ENCODE results near the gene CTTNBP2.
A peak's percentile ranks its signal among the peaks of the same experiment; 100 is the strongest.

The CTTNBP2 gene

DNA sequence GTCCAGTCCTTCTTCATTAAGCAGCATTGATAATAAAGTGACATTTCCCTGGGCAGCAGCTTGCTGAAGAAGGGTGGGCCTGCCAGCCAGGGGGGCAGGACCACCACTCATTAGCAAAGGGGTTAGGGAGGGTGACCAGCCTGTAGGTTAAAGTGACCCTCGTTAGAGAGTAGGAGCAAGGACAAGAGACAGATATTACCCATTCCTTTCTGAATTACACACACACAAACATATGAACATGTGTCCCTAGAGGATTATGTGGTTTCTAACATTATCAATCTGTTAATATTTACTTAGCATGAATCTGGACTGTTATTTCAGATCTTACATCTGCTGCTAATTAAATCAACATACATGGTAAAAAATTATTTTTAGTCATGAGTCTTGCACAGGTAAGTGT lies 88.9 kb downstream of the CTTNBP2 start:
- DNase-seq, result no peak

DNA sequence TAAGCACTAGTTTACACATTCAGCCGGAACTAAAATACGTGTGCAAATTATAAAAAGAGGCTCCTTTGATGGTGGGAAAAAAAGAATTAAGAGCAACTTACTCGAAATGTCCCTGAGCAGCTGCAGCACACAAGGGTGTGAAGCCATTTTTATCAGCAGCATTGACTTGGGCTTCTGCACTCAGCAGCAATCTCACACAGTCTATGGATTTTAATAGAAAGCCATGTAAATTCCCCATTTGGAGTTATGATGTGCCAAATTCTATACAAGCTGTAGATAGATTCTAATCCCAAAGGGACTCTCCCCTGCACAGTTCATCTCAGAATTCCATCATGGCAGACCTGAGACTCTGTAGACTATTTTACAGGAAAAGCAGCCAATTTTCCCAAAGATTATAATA lies 90.5 kb downstream of the CTTNBP2 start:
- DNase-seq, result no peak

DNA sequence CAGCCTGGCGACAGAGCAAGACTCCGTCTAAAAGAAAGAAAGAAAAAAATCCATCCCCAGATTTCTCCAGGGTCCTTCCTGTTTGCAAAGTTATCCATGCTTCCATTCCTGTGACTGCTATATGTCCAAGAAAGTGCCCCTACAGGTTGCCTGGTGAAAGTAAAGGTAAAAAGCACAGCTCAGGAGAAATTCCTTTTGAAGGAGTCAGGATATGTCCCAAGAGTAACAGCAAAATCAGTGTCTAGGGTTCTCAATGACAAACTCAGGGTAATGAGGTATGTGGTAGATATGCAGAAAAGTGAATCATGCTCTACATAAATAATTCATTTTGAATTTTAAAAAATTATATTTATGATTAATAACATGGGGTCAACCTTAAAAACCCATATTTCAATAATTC lies 91.5 kb downstream of the CTTNBP2 start:
- no peak for DNase-seq

DNA sequence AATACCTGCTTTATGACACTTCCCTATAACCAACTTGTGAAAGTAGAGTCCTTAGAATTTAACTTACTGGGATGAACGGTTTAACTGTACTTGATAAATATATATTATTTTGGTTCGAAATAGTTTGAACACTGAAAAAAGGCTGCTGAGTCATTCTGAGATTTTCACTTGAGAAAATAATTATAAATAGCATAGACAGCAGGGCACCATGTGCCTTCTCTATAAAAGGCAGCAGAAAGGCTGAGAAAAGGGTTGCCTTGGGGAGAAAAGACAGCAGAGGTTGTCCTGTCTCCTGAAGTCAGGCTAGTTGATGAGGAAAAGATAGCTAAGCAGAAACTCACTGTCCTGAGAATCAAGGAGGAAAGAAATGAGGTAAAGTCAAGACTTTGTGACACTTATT lies 92.4 kb downstream of the CTTNBP2 start:
- no peak for DNase-seq

DNA sequence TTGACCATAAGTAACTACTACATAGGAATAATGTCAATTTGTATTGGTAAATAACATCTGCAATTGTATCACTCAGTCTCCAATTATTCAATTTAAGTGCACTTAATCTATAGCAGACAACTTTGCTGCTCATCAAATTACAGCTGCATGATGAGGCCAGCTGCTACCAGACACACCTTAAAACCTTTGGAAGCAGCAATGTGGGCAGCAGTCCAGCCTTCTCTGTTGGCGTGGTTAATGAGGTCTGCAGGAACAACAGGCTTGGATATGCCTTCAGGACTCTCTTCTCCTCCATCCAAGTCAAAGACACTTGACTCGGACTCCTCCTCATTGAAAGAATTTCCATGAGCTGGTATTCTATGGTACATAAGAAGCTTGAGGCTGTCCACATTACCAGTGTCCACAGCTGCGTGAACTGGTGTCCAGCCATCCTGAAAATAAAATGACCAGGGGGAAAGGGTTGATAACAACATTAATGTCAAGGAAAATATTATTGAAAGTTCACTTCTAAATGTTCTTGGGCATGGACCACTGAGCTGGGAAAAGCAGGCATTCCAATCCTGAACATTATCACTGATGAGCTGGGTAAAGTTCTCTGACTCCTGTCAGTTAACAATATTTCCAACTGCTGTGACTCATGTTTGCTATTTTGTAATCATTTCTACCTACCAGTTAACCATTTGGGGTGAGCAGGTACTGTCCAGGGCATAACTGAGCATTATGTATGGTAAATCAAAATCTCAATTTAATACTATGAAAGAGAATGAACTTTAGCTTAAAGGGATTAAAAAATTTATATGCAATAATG lies 95.7 kb downstream of the CTTNBP2 start:
- DNase-seq, result peak; percentile 20 to 53

DNA sequence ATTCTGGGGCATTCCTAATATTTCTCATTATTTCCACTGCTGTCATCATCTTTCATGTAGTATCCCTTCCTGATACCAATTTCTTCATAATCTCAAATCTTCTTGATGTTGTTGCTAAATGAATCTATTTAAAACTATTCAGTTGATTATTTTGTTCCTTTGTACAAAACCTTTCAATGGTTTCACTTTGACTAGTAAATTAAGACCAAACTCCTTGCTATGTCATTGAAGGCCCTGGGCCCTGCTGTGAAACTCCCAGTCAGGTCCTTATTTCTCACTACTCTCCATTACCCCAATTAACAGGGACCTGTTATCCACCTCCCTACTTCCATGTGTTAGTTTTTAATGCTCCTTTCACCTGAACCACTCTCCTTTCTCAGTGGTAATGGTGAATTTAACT lies 97.0 kb downstream of the CTTNBP2 start:
- no peak for DNase-seq

DNA sequence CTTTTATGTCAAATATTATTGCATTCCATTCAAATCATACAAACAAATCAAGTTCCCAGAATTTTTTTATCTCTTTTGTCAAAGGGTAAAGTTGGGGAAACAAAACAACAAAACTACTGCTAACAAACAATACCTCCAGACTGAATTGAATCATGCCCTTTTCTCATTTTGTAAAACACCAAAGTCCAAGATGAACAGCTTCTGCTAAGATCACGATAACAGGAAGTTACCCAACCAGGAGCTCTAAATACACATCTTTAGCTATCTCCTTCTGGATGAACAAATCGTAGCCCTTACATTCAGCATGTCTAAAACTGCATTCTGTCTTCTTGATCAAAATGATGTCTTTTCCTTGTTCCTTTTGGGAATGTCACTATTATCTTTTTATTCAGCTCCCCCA lies 97.4 kb downstream of the CTTNBP2 start:
- no peak for DNase-seq

DNA sequence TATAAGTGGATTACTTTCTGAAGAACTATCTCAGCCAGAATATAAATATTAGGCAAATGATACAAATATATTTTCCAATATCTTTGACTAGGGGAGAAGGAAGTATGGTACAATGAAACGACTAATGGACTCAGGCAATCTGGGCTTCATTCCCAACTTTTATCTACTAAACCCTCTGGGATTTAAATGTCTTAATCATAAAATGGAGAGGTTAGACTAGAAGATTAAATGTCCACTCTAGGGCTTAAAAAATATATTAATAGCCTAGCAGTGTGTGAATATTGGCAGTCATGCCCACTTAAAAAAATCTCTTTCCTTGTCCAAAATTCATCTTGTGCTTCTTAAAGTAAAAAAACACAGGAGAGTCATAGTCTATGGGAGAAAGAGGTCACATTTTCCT lies 98.3 kb downstream of the CTTNBP2 start:
- DNase-seq, result no peak

DNA sequence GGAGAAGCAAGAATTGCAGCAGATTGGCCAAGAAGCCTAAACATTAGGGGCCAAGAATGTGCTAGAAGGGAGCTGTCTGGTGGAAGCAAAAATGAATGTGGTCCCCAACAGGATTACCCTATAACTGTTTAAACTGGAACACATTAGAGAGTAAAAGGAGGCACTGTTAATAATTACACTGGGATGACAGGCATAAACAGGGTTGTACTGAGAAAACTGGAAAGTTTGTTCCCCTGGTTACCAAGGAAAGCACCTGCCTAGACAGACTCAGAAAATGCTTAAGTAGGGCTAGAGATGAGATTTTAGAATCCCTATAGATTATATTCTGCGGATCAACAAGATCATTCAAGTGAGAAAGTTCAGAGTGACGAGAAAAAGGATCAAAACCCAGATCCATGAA lies 100.8 kb downstream of the CTTNBP2 start:
- no peak for DNase-seq

DNA sequence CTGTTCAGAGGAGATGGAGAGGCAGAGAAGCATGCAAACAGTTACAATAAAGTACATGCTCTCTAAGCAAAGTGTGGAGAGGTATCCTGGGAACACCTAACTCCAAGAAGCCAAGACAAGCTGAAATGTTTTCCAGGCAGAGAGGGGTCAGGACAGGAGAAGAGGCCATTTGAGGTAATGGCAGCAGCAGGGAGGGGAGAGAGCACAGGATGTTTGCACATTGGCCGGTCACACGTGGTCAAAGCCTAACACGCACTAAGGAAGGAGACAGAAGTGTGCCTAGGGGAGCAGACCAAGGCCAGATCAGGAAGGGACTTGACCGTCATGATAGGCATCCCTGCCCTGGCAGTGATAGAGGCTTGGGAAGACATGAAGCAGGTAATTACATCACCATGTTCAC lies 101.5 kb downstream of the CTTNBP2 start:
- DNase-seq, result no peak

DNA sequence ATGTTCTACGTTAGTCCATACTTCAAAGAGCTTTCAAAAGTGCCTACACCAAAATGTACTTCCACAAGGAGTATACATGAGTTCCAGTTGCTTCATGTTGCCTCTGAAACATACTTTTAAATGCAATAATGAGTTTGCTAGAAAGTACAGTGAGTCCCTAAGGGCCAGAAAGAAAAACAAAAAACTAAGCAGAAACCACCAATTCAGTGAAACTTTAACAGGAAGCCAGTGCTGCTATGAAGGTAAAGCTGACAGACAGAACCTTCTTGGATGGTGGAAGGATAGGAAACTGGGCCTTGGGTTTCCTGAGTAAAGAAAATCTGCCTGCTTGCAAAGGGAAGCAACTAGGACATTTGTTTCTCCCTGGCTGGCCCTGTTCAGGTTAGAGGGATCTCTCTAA lies 104.2 kb downstream of the CTTNBP2 start:
- no peak for DNase-seq

DNA sequence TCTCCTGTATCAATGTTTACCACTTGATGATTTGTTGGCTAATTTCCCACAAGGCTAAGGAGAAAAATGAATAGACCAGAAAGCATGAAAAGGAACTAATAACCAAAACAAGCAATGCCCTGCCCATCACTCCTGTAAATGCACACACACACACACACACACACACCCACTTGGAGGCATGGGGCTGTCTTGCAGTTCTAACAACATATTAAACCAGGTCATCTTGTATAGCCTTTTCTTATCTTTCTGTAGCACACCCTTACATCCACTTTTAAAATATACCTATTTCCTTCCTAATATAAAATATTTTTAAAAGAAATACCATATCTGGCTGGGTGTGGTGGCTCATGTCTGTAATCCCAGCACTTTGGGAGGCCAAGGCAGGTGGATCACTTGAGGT lies 105.3 kb downstream of the CTTNBP2 start:
- DNase-seq, result no peak

DNA sequence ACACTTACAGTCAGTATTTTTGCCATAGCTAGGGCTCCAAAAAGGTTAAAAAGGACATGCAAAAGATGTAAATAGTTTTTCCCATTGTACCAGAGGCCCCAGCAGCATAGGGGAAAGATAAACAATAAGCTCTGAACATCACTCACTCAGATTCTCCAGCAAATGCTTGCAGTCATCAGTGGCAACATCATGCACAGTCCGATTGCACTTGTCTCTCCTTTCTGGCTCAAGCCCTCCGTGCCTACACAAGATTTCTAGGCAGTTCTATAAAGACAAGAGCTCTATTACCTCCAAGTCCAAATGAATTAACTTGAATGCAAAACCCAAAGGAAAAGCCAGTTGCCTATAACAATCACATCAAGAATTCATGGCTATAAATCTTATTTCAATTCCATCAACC lies 106.3 kb downstream of the CTTNBP2 start:
- DNase-seq, result no peak

DNA sequence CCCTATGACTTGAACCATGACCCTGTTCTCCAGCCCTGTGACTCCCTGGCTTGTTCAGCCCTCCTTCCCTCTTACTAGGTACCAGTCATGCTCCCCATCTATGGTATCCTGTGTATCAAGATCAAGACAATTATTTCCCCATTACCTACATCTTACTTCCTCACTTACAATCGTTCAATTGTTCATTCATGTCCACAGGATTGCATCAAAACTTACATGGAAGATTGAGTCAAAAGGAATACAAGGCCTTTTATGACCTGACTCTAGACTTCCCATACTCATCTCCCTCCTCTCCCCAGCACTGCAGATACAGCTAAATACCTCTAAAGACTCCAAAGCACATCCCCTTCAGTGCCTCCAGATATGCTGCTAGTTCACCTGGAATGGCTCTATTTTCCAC lies 109.2 kb downstream of the CTTNBP2 start:
- DNase-seq, result no peak

DNA sequence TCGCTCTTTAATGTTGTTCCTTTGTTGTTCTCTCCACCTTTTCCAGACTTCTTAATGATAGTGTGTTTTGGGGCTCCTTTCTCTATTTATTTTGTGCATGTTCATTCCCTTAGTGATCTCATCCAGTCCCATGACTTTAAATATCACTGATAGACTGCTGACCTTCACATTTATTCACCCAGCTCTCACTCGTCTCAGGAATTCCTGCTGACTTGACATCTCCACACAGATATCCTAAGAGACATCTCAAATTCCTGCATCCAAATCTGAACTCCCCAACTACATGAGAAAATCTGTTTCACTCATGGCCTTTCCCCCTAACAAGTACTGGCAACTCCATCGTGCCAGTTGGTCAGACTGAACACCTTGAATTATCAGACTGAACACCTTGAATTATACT lies 111.2 kb downstream of the CTTNBP2 start:
- DNase-seq, result no peak

DNA sequence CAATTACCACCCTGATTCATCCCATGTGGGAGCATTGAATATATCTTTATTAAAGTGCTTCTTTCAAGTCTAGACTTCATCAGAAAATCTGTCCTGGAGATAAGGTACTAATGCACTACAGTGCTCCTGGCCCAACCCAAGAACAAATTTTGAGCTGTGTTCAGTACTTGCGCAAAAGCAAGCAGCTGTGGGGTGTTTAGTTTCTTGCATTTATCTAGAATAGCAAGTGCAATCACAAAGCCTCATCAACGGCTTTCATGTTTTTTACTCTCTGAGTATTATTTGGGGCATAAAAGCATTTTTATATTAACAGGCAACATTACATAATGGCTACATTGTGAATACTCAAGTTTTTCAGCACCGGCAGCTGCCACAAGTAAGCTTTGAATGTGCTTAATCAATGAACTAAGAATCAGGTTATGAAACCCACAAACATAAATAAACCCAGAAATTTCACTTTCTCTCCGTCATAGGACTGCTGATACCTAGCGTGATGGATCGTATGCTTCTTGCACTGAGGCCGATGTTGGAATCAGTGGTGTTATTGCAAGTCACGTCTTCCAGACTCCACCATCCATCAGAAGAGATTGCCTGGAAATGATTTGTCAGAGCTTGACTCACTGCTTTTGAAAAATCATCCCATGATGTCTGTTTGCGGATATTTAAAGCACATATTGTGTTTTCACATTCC lies 113.1 kb downstream of the CTTNBP2 start:
- no peak for DNase-seq

DNA sequence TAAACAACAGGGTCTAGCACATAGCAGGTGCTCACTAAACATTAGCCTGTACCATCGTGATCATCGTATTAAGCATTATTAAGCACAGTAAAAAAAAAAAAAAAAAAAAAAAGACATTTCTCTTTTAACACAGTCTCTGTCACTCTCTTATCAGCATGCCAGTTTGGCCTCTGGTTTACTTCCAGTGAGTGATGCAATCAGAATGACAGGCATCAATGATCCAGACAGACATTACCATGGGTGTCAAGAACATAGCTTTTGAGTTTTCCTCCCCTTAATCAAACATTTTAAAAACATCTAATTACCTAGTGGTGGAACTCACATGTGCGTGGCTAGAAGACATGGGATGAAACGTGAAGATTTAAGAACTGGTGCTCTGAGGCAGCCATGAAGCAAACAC lies 115.8 kb downstream of the CTTNBP2 start:
- no peak for DNase-seq

DNA sequence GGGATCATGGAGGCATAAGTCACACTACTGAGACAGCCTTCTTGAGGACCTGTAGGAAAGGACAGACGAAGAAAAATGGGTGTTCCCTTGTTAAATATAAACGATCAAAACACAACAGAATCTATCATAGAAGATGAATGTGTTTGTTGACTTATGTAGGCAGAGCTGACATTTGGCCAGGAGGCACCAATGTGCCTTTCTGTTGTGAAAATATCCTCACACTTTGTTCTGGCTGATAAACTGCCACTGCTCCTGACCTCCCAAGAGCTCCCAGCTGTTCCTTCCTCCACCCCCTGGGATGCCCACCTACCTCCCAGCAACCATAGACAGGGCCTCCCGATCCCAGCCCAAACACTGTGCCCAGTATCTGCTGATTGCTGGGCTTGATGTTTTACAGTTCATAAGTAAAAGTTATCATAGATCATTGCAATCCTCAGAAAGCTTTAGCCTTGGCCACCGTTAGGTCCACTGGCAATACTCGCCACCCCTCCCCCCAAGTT lies 116.6 kb downstream of the CTTNBP2 start:
- DNase-seq, result no peak

DNA sequence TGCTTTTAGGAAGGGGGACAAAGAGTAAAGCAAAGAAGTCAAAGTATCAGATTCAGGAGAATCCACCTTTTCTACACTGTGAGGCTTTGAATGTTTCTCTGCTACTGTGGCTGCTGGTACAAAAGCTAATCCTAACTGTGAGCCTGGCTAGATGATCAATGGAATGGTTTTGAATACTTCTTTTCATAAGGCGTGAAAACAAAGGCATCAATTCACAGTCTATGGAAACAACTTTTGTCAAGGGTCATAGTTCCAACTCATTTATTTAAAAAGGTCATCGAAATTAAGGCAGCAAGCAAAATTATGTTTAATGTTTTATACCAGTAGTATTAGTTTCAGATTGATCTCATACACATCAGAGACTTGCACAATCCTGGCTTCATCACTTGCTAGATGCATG lies 118.1 kb downstream of the CTTNBP2 start:
- no peak for DNase-seq

DNA sequence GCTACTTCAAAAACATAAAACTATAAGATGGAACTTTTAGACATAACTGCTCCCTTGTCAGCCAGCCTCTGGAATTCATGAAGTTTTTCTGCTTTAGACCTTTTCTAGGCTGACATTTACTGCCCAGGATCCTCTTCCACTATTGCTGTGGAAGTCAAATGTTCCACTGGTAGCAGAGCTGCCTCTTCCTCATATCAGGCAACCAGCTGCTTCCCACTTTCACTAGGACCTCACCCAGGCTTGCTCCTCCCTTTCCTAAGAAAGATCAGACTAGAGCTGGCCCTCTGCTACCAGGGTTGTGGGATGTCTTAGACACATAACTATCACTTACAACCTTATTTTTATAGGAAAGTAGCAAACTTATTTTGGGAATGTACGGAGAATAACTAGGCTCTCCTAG lies 121.5 kb downstream of the CTTNBP2 start:
- no peak for DNase-seq

DNA sequence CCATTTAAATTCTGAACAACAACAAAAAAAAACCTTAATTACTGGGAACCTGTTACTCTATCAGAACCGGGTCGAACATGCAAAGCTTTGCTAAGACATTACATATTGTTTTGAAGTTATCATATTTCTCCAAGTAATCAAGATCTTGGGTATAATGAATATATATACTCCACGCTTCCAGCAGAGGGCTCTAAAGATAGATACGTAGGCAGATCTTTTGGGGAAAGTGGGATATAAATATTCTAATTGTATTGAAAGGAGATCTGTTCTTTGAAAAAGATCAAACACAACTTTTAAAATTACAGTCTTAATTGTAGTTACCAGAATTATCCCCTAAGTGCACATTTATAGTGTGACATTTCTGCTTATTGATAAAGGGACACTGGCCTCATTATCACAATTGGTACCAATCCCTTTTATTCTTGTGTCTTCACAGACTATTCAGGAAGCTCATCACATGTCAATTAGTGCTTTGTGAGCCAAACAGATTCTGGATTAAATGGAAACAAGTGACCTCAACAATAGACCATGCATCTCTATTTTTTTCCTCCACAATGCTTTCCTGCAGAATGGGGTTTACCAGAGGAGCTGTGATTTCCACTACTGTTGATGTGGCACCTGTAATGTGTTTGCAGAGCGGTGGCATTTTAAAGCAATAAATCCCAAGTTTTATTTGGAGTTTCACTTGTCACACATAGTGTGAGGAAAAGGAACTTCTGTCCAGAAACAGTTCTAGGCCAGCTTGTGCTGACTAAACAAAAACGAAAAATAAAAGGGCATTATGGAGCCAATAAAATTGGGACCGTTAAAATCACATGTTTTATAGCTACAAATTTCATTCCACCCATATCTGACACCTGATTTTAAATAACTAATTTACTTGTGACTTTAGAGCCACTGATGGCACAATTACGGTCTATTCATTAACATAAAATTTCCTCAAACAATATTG lies 122.4 kb downstream of the CTTNBP2 start:
- no peak for DNase-seq

DNA sequence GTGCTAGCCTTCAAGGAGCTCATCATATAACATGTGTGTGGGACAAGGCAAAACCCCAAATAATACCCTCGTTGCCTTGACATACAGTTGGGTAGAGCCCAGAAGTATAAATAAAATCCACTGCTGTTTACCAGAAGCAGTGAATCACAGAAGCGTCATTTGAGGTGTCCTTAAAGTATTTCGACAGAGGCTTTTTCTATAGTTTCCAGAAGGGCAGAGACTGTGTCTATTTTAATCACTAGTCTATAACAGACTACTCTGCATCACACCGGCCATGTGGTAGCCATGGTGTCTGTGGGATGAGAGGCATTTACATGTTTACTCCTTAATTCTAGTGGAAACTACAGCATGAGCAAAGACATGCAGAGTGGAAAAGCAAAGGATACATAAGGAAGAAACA lies 131.3 kb downstream of the CTTNBP2 start:
- no peak for DNase-seq

DNA sequence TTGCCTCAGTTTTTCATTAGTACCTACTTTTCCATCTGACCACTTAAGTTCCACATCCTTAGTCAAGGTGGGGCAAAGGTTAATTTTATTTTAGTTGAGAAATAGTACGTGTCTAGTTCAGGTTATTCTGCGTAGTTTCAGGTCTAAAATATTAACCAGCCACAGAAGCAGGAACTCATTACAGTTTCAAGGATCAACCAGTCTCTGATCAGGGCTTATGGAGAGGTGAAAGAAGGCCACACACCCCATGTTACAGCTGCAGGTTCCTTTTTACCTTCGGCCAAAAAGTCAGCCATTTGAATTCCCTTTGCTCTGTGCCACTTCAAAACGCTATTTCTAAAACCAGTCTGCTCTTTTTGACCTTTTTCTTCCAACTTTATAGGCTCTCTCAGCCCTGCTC lies 134.2 kb downstream of the CTTNBP2 start:
- DNase-seq, result no peak
